ENCODE results near the gene SGCA.

GRCh38 chr17:50118828-50119218, 47.0 kb upstream of the SGCA start:
- TF ChIP-seq EP300 (IDR thresholded peaks at IDR 0.05; ENCODE audit: borderline replicate concordance): no peak
- no peak for TF ChIP-seq YY1 (IDR thresholded peaks at IDR 0.05; ENCODE audit: low read depth)
- no peak for TF ChIP-seq ZBTB7A (IDR thresholded peaks at IDR 0.05; ENCODE audit: low read depth)
- TF ChIP-seq TAF1 (IDR thresholded peaks at IDR 0.05; ENCODE audit: low read depth): no peak
- no peak for TF ChIP-seq REST (IDR thresholded peaks at IDR 0.05; ENCODE audit: low read depth)
- TF ChIP-seq, protein P1, sequence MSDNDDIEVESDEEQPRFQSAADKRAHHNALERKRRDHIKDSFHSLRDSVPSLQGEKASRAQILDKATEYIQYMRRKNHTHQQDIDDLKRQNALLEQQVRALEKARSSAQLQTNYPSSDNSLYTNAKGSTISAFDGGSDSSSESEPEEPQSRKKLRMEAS (IDR thresholded peaks at IDR 0.05): no peak
- TF ChIP-seq EGR1 (IDR thresholded peaks at IDR 0.05): no peak
- TF ChIP-seq FOXM1 (IDR thresholded peaks at IDR 0.05; ENCODE audit: borderline replicate concordance, low read depth): no peak
